ENCODE results near the gene AVPI1. TPM values are rescaled to one million over a fixed set of nuclear protein-coding genes. Genes with fewer than 3 reads are reported as not detected.
A peak's percentile ranks its signal among the peaks of the same experiment; 100 is the strongest.

Gene AVPI1
- total RNA-seq, 1 experiment from 2014 or later: 2.6 TPM

DNA sequence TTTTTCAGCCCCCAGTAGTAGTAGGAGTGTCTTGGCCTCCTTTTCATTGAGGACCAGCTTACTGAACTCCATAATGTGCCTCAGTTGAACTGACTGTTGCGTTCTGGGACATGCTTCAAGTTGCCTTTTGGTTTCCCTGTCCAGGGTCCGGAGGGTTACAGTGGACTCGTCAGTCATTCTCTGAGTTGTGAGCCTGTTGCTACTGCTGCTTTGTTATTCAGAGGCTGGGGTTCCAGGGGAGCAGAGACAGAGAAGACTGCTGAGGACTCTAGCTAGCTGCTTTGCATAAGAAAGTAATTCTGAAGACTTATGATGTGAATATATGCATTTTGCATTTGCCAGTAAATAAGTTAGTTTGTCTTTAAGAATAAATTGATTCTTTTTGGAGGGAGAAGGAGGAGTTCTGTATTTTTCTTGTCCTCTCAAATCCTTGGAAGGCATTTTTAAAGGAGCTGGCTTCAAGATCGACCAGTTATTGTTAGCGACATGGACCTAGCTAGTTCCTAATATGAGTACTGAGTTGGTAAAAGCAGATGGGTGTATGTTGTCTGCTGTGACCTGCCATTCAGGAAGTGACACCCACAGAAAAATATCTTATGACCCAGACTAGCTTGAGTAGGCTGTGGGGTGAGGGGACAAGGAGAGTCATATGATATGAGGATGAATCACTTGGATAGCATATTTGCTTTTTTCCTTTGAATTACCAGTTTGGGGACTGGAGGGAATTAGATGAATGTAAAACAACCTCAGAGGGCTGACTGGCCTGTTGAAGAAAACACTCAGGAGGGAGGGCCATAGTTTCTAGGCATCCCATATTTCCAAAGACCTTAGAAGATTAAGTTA, 38.3 kb downstream of the AVPI1 start:
- Histone ChIP-seq H3K9me3 (ENCODE audit: low read depth, low read length, poor library complexity, severe bottlenecking) (no peaks in the 10 kb centered on the region), H3K4me3 (ENCODE audit: low read depth, low read length, poor library complexity, severe bottlenecking) (no peak overlapping the region), H3K27ac (ENCODE audit: low read depth, low read length, poor library complexity, severe bottlenecking) (peak overlapping the region; percentile 53), H3K4me1 (ENCODE audit: insufficient read depth, low read length, poor library complexity, severe bottlenecking) (peaks cover 11% of the 10 kb centered on the region), H3K36me3 (ENCODE audit: insufficient read depth, low read length, poor library complexity, severe bottlenecking) (peaks cover 31% of the 10 kb centered on the region), H3K27me3 (replicated peaks; ENCODE audit: insufficient read depth, low read depth, low read length, poor library complexity) (no peaks in the 10 kb centered on the region)
- BruUV-seq (replicated peaks): no TSS peak
- intact Hi-C loops (cut with micrococcal nuclease; ENCODE audit: unreplicated experiment): no loop called here
- no peak for TF ChIP-seq EZH2 (IDR thresholded peaks at IDR 0.05; ENCODE audit: borderline replicate concordance, low read depth, low read length, poor library complexity, severe bottlenecking)
- TF ChIP-seq, protein P1, sequence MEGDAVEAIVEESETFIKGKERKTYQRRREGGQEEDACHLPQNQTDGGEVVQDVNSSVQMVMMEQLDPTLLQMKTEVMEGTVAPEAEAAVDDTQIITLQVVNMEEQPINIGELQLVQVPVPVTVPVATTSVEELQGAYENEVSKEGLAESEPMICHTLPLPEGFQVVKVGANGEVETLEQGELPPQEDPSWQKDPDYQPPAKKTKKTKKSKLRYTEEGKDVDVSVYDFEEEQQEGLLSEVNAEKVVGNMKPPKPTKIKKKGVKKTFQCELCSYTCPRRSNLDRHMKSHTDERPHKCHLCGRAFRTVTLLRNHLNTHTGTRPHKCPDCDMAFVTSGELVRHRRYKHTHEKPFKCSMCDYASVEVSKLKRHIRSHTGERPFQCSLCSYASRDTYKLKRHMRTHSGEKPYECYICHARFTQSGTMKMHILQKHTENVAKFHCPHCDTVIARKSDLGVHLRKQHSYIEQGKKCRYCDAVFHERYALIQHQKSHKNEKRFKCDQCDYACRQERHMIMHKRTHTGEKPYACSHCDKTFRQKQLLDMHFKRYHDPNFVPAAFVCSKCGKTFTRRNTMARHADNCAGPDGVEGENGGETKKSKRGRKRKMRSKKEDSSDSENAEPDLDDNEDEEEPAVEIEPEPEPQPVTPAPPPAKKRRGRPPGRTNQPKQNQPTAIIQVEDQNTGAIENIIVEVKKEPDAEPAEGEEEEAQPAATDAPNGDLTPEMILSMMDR (conservative IDR thresholded peaks at IDR 0.05; ENCODE audit: low read depth, low read length): no peak
- ChIA-PET CTCF (interaction anchor here (0.6 to 0.8 kb wide), 3 partner anchors 11 to 1579 kb away, joined by 3 to 21 read pairs (median 7); no protein-coding TSS in a partner anchor), POLR2A (ENCODE audit: low non-redundant PET) (interaction anchor here (0.7 kb wide), 1 partner anchor 25 kb away, joined by 12 read pairs; no protein-coding TSS in a partner anchor)
- peak; percentile 82 for DNase-seq (ENCODE audit: low spot score)

DNA sequence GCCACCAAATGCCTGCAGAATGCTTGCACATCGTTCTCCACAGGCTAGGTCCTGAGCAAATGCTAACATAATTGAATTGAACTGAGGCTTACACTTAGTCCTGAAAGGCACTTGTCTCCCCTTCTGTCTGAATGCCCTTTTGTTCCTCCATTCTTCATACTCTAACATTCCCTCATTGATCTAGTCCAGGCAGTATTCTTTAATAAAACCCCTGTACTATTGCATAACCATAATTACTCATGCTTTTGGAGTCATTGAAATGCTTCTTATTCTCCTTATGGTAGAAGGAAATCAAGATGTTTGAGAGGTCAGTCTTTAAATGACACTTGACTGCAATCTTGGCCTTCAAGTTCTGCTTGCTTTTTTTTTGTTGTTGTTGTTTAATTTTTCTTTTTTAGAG, 39.5 kb downstream of the AVPI1 start:
- Histone ChIP-seq H3K27ac (ENCODE audit: low read depth, low read length, poor library complexity, severe bottlenecking) (peak overlapping the region; percentile 31), H3K4me3 (ENCODE audit: low read depth, low read length, poor library complexity, severe bottlenecking) (no peak overlapping the region), H3K27me3 (replicated peaks; ENCODE audit: insufficient read depth, low read depth, low read length, poor library complexity) (no peaks in the 10 kb centered on the region), H3K36me3 (ENCODE audit: insufficient read depth, low read length, poor library complexity, severe bottlenecking) (peaks cover 22% of the 10 kb centered on the region), H3K4me1 (ENCODE audit: insufficient read depth, low read length, poor library complexity, severe bottlenecking) (peaks cover 11% of the 10 kb centered on the region), H3K9me3 (ENCODE audit: low read depth, low read length, poor library complexity, severe bottlenecking) (no peaks in the 10 kb centered on the region)
- CTCF ChIA-PET: interaction anchor here (0.6 kb wide), 1 partner anchor 73 kb away, joined by 3 read pairs; no protein-coding TSS in a partner anchor
- intact Hi-C loops (cut with micrococcal nuclease; ENCODE audit: unreplicated experiment): no loop called here
- BruUV-seq (replicated peaks): no TSS peak
- TF ChIP-seq EZH2 (IDR thresholded peaks at IDR 0.05; ENCODE audit: borderline replicate concordance, low read depth, low read length, poor library complexity, severe bottlenecking): no peak
- TF ChIP-seq, protein P1 (conservative IDR thresholded peaks at IDR 0.05; ENCODE audit: low read depth, low read length): no peak
- no peak for DNase-seq (ENCODE audit: low spot score)
- POLR2A ChIA-PET (ENCODE audit: low non-redundant PET): no interaction called here

DNA sequence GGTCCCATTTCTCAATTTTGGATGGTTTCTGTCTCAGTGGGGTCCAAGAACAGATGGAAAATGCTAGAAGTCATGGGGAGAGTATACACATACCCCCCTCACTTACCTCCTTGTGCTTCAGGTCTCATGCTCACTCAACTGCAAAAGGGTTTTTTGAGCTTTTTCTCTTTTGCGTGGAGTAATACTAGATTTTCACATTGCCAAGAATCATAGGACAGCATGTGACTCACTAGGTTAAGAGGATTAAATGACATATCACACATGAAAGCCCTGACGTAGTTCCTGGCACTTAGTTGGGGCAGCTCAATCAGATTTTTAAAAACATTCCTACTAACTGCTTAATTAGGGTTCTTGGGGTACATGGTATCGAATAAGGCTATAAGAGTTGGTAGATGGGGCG, 42.1 kb downstream of the AVPI1 start:
- Histone ChIP-seq H3K27me3 (replicated peaks; ENCODE audit: insufficient read depth, low read depth, low read length, poor library complexity) (no peaks in the 10 kb centered on the region), H3K27ac (ENCODE audit: low read depth, low read length, poor library complexity, severe bottlenecking) (no peak overlapping the region), H3K4me1 (ENCODE audit: insufficient read depth, low read length, poor library complexity, severe bottlenecking) (peaks cover 17% of the 10 kb centered on the region), H3K4me3 (ENCODE audit: low read depth, low read length, poor library complexity, severe bottlenecking) (no peak overlapping the region), H3K9me3 (ENCODE audit: low read depth, low read length, poor library complexity, severe bottlenecking) (no peaks in the 10 kb centered on the region), H3K36me3 (ENCODE audit: insufficient read depth, low read length, poor library complexity, severe bottlenecking) (peaks cover 5% of the 10 kb centered on the region)
- DNase-seq (ENCODE audit: low spot score): peak; percentile 27
- no TSS peak for BruUV-seq (replicated peaks)
- TF ChIP-seq, protein P1 (conservative IDR thresholded peaks at IDR 0.05; ENCODE audit: low read depth, low read length): no peak
- TF ChIP-seq EZH2 (IDR thresholded peaks at IDR 0.05; ENCODE audit: borderline replicate concordance, low read depth, low read length, poor library complexity, severe bottlenecking): no peak
- CTCF ChIA-PET: no interaction called here
- intact Hi-C loops (cut with micrococcal nuclease; ENCODE audit: unreplicated experiment): loop anchor here (5.0 kb wide), 1 partner anchor 42 kb away; the partner anchor contains the start of gene AVPI1
- POLR2A ChIA-PET (ENCODE audit: low non-redundant PET): no interaction called here
